ENCODE results near the gene CABLES2. TPM values are rescaled to one million over a fixed set of nuclear protein-coding genes. Genes with fewer than 3 reads are reported as not detected.
"Not testable (repeated sequence)": the region's sequence is repeated elsewhere in the genome, so short reads cannot be mapped to it uniquely, and the experiment has no call there.

CABLES2 gene
- total and polyA plus RNA-seq, 2 experiments from 2014 or later = 0.66 to 7.3 TPM

DNA sequence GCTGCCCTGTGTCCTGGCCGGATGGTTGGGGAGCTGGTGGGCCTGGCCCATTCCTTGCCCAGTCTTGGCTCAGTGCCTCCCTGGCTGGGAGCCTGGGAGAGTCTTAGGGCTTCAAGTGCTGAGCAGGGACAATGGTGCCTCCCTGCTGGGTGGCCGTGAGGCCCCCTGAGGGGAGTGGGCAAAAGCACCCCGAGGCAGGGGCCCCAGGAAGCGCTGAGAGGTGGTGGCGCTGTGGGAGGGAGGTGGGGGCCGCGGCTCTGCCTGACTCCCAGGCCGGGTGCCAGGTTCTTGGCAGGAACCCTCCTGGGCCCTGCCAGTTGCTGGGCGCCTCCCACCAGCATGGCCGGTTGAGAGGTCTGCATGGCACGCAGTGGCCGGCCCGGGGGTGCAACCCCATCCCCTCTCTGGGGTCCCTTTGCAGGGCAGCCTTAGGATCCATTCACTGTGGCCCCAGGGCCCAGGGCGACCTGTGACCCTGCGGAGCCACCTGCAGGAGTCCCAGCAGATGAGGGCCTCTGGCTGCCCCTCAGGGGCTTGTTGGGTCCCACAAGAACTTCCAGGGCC, 29.4 kb downstream of the CABLES2 start:
- no peak overlapping the region for H3K27ac ChIP-seq
- 47 to 56% methylated on average over 12 to 14 of the region's 15 CpGs for WGBS, 2 experiments (ENCODE audit: low coverage in 1 of 2, low lambda C conversion rate in 2 of 2, missing lambda C conversion rate in 2 of 2)
- no peak overlapping the region for H3K9ac ChIP-seq
- no peaks in the 10 kb centered on the region for H3K27me3 ChIP-seq (replicated peaks; ENCODE audit: insufficient read depth)
- no peaks in the 10 kb centered on the region for H3K9me3 ChIP-seq (ENCODE audit: low read depth)
- in situ Hi-C loops (cut with MboI) = loop anchor here (25.0 kb wide), 1 partner anchor 365 kb away; no protein-coding TSS in a partner anchor
- H3K4me1 ChIP-seq (ENCODE audit: insufficient read depth) = peaks cover 13% of the 10 kb centered on the region
- H2AFZ ChIP-seq = no peak overlapping the region
- H4K20me1 ChIP-seq (ENCODE audit: insufficient read depth) = no peaks in the 10 kb centered on the region
- no peak overlapping the region for H3K4me2 ChIP-seq (ENCODE audit: unreplicated experiment)
- H3F3A ChIP-seq (ENCODE audit: insufficient read depth) = no peaks in the 10 kb centered on the region
- no peak overlapping the region for H3K4me3 ChIP-seq
- TF ChIP-seq EZH2phosphoT487 (IDR thresholded peaks at IDR 0.05; ENCODE audit: insufficient read depth, low read depth) (no peak), EZH2 (IDR thresholded peaks at IDR 0.05; ENCODE audit: insufficient read depth, poor library complexity, severe bottlenecking) (no peak)
- DNase-seq = no peak
- no peaks in the 10 kb centered on the region for H3K9me2 ChIP-seq (ENCODE audit: insufficient read depth)
- peaks cover 11% of the 10 kb centered on the region; the same call in 1 of the 2 replicates for H3K79me2 ChIP-seq (ENCODE audit: insufficient read depth)
- no peaks in the 10 kb centered on the region for H3K36me3 ChIP-seq (ENCODE audit: low read depth)

DNA sequence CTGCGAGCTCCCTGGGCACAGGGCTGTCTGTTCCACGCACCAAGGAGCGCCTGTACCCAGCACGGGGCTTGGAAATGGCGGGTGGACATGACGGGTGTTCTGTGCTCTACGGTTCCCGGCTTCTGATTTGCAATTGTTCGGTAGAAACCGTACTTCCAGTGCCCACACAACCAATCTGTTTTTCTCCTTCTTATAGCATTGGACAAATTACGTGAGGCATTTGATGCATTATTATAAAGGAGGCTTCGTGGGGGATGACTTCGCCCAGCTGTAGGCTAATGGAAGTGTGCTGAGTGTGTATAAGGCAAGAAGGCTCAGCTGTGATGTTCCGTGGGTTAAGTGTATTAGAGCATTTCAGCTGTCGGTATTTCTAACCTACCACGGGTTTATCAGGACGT, 30.0 kb downstream of the CABLES2 start:
- H3K79me2 ChIP-seq (ENCODE audit: insufficient read depth) = peaks cover 6% of the 10 kb centered on the region; the same call in 1 of the 2 replicates
- no peaks in the 10 kb centered on the region for H3K36me3 ChIP-seq (ENCODE audit: low read depth)
- 83 to 86% methylated on average over 17 of the region's 17 CpGs for WGBS, 2 experiments (ENCODE audit: low coverage in 1 of 2, low lambda C conversion rate in 2 of 2, missing lambda C conversion rate in 2 of 2)
- no peak overlapping the region for H3K4me3 ChIP-seq
- H3K9me3 ChIP-seq (ENCODE audit: low read depth) = no peaks in the 10 kb centered on the region
- no peaks in the 10 kb centered on the region for H4K20me1 ChIP-seq (ENCODE audit: insufficient read depth)
- H3F3A ChIP-seq (ENCODE audit: insufficient read depth) = no peaks in the 10 kb centered on the region
- DNase-seq = no peak
- H2AFZ ChIP-seq = no peak overlapping the region
- H3K4me1 ChIP-seq (ENCODE audit: insufficient read depth) = peaks cover 13% of the 10 kb centered on the region
- H3K9me2 ChIP-seq (ENCODE audit: insufficient read depth) = no peaks in the 10 kb centered on the region
- H3K27me3 ChIP-seq (replicated peaks; ENCODE audit: insufficient read depth) = no peaks in the 10 kb centered on the region
- in situ Hi-C loops (cut with MboI) = loop anchor here (25.0 kb wide), 1 partner anchor 365 kb away; no protein-coding TSS in a partner anchor
- TF ChIP-seq EZH2 (IDR thresholded peaks at IDR 0.05; ENCODE audit: insufficient read depth, poor library complexity, severe bottlenecking) (no peak), EZH2phosphoT487 (IDR thresholded peaks at IDR 0.05; ENCODE audit: insufficient read depth, low read depth) (no peak)
- no peak overlapping the region for H3K9ac ChIP-seq
- no peak overlapping the region for H3K27ac ChIP-seq
- no peak overlapping the region for H3K4me2 ChIP-seq (ENCODE audit: unreplicated experiment)

DNA sequence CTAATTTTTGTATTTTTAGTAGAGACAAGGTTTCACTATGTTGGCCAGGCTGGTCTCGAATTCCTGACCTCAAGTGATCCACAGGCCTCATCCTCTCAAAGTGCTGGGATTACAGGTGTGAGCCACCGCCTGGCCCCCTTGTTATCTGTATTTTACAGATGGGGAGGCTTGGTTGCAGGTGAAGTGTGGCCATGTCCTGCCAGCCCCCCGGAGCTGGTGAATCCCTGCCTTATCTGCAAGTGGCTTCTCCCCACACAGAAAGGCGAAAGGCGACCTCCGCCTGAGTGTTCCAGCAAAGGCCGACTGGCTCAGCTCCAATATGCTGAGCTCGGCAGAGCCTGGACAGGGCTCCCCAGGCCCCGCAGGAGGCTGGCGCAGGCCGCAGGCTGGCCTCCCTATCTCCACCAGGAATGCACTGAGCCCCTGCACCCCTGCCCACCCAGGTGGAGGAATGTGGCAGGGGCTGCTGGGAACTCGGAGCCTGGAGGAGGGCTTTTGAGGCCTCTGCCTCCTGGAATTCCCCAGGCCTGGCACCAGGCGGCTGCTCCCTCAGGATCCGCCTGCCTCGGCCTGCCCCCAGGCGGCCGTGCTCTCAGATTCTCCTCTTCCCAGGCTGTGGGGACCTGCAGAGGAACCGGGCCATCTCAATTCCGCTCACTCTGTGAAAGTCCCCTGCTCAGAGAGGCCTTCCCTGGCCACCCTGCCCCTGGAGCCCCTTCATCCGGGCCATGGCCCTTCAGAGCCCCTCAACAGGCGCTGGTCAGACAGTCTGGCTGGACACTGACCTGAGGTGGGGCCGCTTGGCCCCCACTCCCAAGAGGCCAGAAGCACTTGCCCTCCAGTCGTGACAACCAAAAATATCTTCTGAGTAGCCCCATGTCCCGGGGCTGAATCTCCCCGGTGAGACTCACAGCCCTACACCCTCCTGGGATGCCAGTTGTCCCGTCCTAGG, 30.7 kb downstream of the CABLES2 start:
- Histone ChIP-seq H3K9ac (no peak overlapping the region), H4K20me1 (ENCODE audit: insufficient read depth) (no peaks in the 10 kb centered on the region), H3K4me3 (no peak overlapping the region), H3K36me3 (ENCODE audit: low read depth) (no peaks in the 10 kb centered on the region), H3K4me1 (ENCODE audit: insufficient read depth) (peaks cover 10% of the 10 kb centered on the region), H3K4me2 (ENCODE audit: unreplicated experiment) (no peak overlapping the region), H3F3A (ENCODE audit: insufficient read depth) (no peaks in the 10 kb centered on the region), H3K79me2 (ENCODE audit: insufficient read depth) (no peaks in the 10 kb centered on the region), H3K27ac (no peak overlapping the region), H3K9me2 (ENCODE audit: insufficient read depth) (no peaks in the 10 kb centered on the region), H2AFZ (no peak overlapping the region), H3K9me3 (ENCODE audit: low read depth) (no peaks in the 10 kb centered on the region), H3K27me3 (replicated peaks; ENCODE audit: insufficient read depth) (no peaks in the 10 kb centered on the region)
- in situ Hi-C loops (cut with MboI) = loop anchor here (25.0 kb wide), 1 partner anchor 364 kb away; no protein-coding TSS in a partner anchor
- DNase-seq = peak; percentile 53
- WGBS, 2 experiments (ENCODE audit: low coverage in 1 of 2, low lambda C conversion rate in 2 of 2, missing lambda C conversion rate in 2 of 2) = 54 to 56% methylated on average over 22 to 25 of the region's 26 CpGs
- TF ChIP-seq EZH2 (IDR thresholded peaks at IDR 0.05; ENCODE audit: insufficient read depth, poor library complexity, severe bottlenecking) (no peak), EZH2phosphoT487 (IDR thresholded peaks at IDR 0.05; ENCODE audit: insufficient read depth, low read depth) (no peak)

DNA sequence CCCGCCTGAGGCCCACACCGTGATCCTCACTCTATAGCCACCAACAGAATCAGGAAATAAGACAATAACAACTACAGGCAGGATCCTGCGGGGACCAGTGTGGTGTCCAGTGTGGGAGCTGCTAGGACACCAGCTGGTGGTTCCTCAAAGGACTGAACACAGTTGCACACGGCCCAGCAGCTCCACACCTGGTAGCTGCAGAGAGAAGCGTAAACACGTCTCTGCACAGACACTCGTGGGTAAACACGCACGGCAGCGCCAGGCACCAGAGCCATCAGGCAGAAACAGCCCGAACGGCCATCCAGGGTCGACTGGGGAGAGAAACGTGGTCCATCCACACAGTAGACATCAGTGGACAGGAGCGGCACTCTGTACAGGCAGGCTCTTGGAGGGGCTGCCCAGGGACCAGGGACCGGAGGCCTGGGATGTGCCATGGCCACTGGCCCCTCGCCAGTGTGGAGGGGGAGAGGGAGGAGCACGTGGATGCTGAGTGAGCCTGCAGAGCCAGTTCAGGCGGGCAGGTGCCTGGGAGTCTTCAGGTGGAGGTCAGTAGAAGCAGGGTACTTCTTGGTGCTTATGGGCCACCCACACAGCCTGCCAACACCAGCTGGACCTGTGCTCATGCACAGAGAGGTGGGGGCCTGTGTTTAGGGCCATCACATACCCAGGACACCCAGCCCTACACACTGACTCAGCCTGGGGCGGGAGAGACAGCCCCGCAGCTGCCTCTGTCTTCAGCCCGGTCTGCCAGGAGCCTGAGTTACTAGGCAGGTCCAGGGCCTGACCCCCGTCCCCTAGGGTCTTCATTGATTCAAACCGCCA, 32.5 kb downstream of the CABLES2 start:
- H3F3A ChIP-seq (ENCODE audit: insufficient read depth) = no peaks in the 10 kb centered on the region
- WGBS, 2 experiments (ENCODE audit: low coverage in 1 of 2, low lambda C conversion rate in 2 of 2, missing lambda C conversion rate in 2 of 2) = 38 to 40% methylated on average over 24 of the region's 24 CpGs
- no peak overlapping the region for H3K9ac ChIP-seq
- H3K27me3 ChIP-seq (replicated peaks; ENCODE audit: insufficient read depth) = no peaks in the 10 kb centered on the region
- H3K36me3 ChIP-seq (ENCODE audit: low read depth) = no peaks in the 10 kb centered on the region
- H3K4me3 ChIP-seq = no peak overlapping the region
- H3K27ac ChIP-seq = no peak overlapping the region
- H3K9me2 ChIP-seq (ENCODE audit: insufficient read depth) = no peaks in the 10 kb centered on the region
- no peaks in the 10 kb centered on the region for H3K79me2 ChIP-seq (ENCODE audit: insufficient read depth)
- DNase-seq = no peak
- no peaks in the 10 kb centered on the region for H4K20me1 ChIP-seq (ENCODE audit: insufficient read depth)
- no peak overlapping the region for H3K4me2 ChIP-seq (ENCODE audit: unreplicated experiment)
- H2AFZ ChIP-seq = no peak overlapping the region
- TF ChIP-seq EZH2phosphoT487 (IDR thresholded peaks at IDR 0.05; ENCODE audit: insufficient read depth, low read depth) = no peak
- peaks cover 9% of the 10 kb centered on the region for H3K4me1 ChIP-seq (ENCODE audit: insufficient read depth)
- in situ Hi-C loops (cut with MboI) = loop anchor here (25.0 kb wide), 1 partner anchor 362 kb away; no protein-coding TSS in a partner anchor
- H3K9me3 ChIP-seq (ENCODE audit: low read depth) = no peaks in the 10 kb centered on the region

- H2AFZ ChIP-seq; H3K79me2 ChIP-seq (ENCODE audit: insufficient read depth); H3F3A ChIP-seq (ENCODE audit: insufficient read depth); H3K9ac ChIP-seq; H3K36me3 ChIP-seq (ENCODE audit: low read depth); H4K20me1 ChIP-seq (ENCODE audit: insufficient read depth); H3K27me3 ChIP-seq (replicated peaks; ENCODE audit: insufficient read depth); H3K9me3 ChIP-seq (ENCODE audit: low read depth); H3K4me3 ChIP-seq; H3K9me2 ChIP-seq (ENCODE audit: insufficient read depth); H3K27ac ChIP-seq; H3K4me2 ChIP-seq (ENCODE audit: unreplicated experiment); DNase-seq; in situ Hi-C loops (cut with MboI): not testable (repeated sequence)
- 81 to 83% methylated on average over 18 to 33 of the region's 40 CpGs for WGBS, 2 experiments (ENCODE audit: low coverage in 1 of 2, low lambda C conversion rate in 2 of 2, missing lambda C conversion rate in 2 of 2)
- peaks cover 15% of the 10 kb centered on the region for H3K4me1 ChIP-seq (ENCODE audit: insufficient read depth)
Measured at GRCh38 chr20:62373631-62374179, 33.4 kb downstream of the CABLES2 start.

All from GM23248 (cell line).